Retinal pigment epithelial cell (primary cell): ENCODE data around the gene ASGR1.
A peak's percentile ranks its signal among the peaks of the same experiment; 100 is the strongest.

ENCODE experiments used
- DNase-seq: peaks from one replicate; pipeline ENCODE4 v3.0.0-alpha.2; 2010; ENCODE audit warnings: low read depth
- H3K4me3 ChIP-seq: 2 replicates; pipeline ENCODE4 v1.5.1; 2011; ENCODE audit warnings: mild to moderate bottlenecking, low read length, control low read depth, moderate library complexity
- CTCF ChIP-seq: conservative IDR thresholded peaks from 2 replicates; pipeline ENCODE4 v1.5.1; 2011; ENCODE audit warnings: low read depth, low read length, control low read depth, inconsistent platforms

Gene ASGR1

DNA sequence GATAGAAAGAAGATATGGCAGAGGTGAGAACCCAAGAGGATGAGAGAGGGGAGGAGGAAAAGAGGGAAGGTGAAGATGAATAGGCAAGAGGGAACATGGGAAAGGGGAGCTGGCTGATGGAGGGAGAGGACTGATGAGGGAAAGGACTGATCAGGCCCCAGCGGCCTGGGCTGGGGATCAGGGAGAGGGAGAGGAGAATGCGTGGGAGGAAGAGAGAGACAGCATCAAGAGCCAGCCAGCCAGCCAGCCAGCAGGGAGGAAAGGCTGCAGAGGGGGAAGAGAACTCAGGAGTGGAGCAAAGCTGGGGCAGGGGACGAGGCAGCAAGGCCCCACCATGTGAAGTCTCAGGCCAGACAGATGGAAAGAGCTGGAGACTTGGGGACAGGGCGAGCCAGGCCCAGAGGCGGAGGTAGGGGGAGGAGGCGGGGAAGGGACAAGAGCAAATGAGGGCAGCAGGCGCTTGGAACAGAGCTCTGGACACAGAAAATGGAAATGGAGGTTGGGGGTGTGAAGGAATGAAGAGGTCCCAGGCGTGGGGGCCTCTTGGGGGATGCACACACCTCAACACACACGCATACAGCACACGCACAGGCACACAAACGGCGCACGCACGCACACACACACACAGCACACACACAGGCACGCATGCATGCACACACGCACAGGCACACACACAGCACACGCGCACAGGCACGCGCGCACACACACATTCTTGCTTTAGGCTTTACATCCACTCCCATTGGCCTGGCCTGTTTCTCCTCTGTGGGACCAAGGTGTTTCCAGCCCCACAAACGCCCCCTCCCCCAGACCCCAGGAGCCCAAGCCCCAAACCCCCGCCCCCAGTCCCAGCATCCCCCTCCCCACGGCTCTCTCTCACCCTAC is 28.2 kb upstream of the ASGR1 start:
- no peak for TF ChIP-seq CTCF
- H3K4me3 ChIP-seq = no peak overlapping the region
- DNase-seq = no peak

GRCh38 chr17:7205561-7205960 is 26.4 kb upstream of the ASGR1 start:
- peak overlapping the region; percentile 73 for H3K4me3 ChIP-seq
- TF ChIP-seq CTCF = no peak
- no peak for DNase-seq

GRCh38 chr17:7204828-7205461 is 25.8 kb upstream of the ASGR1 start:
- H3K4me3 ChIP-seq = peak overlapping the region; percentile 73
- peak; percentile 48 for DNase-seq
- TF ChIP-seq CTCF = no peak

GRCh38 chr17:7204336-7204735 is 25.2 kb upstream of the ASGR1 start:
- no peak for DNase-seq
- H3K4me3 ChIP-seq = peak overlapping the region; percentile 73
- no peak for TF ChIP-seq CTCF

DNA sequence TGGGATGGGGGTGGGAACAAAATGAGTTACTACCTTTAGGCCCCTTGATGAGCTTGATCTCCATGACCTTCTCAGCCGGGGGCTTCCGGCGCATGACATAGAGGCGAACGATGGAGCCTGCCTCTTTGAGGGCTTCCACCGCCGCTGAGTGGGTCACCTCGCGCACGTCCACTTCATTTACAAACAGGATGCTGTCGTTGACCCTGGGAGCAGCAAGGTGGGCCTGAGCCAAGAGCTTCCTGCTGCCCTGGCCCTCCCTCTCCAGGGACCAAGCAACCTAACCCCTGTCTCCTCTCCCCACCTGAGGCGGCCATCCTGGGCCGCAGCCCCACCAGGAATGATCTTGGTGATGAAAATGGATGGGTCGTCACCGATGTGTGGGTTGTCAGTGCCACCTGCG is 24.2 kb upstream of the ASGR1 start:
- no peak for TF ChIP-seq CTCF
- no peak overlapping the region for H3K4me3 ChIP-seq
- DNase-seq = no peak

DNA sequence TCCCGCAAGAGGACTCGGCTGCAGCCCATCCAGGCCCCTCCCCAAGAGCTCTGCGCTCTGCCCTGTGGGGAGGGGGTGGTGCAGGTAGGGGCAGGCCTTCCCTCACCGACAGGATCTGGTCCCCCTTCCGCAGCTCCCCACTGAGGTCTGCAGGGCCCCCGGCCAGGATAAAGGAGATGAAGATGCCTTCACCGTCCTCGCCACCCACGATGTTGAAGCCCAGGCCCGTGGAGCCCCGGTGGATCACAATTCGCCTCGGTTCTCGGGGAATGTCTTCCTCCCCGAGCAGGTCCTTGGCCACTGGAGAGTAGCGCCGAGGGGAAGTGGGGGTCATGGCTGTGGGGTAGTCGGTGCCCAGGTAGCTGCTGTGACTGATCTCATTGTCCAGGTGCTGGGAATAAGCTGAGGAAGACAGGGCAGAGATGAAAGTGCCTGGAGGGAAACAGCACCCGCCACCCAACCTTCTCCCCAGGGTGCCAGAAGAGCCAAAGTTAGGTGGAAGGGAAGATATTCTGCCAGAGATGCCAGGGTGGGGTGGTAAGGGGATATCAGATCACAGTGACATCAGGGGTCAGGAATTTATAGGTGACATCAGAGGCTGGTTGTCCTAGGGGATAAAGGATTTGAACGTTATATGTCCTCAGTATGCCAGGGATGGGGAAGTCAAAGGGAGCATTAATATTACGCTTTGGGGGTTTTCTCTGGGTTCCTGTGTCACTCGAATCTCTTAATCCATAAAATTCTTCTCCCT is 17.7 kb upstream of the ASGR1 start:
- no peak overlapping the region for H3K4me3 ChIP-seq
- no peak for TF ChIP-seq CTCF
- no peak for DNase-seq
